Calu3 (cell line): ENCODE data around the gene SPRR3. TPM values are rescaled to one million over a fixed set of nuclear protein-coding genes. Genes with fewer than 3 reads are reported as not detected.

Experiments used
- BruUV-seq: library from RNA; stranded (reverse); fragments of 400-500 nt; replicated peaks from 2 replicates; lab custom pipeline; 2021; lab: Mats Ljungman, UMichigan
- CTCF ChIA-PET: fragments of 300-600 bp; sonication (Branson Sonifier 250); formaldehyde crosslinking; loops from one replicate; lab custom pipeline; 2022; ENCODE audit warnings: antibody characterized with exemption; lab: Charles Lee
- DNase-seq: peaks from one replicate; pipeline ENCODE4 v3.0.0; 2022
- H3K27ac Mint-ChIP-seq: one replicate; pipeline ENCODE4 v1.8.0; 2022; ENCODE audit warnings: mixed read lengths; ENCODE audit not compliant: unreplicated experiment
- H3K27me3 Mint-ChIP-seq: one replicate; pipeline ENCODE4 v1.8.0; 2022; ENCODE audit warnings: mixed read lengths; ENCODE audit not compliant: unreplicated experiment
- H3K36me3 Mint-ChIP-seq: one replicate; pipeline ENCODE4 v1.8.0; 2022; ENCODE audit warnings: mild to moderate bottlenecking, moderate library complexity, mixed read lengths; ENCODE audit not compliant: insufficient read depth, unreplicated experiment
- H3K4me1 Mint-ChIP-seq: one replicate; pipeline ENCODE4 v1.8.0; 2022; ENCODE audit warnings: mild to moderate bottlenecking, low read depth, mixed read lengths; ENCODE audit not compliant: unreplicated experiment
- H3K4me3 Mint-ChIP-seq: one replicate; pipeline ENCODE4 v1.8.0; 2022; ENCODE audit warnings: mild to moderate bottlenecking, low read depth, moderate library complexity, mixed read lengths; ENCODE audit not compliant: unreplicated experiment
- H3K9me3 Mint-ChIP-seq: one replicate; pipeline ENCODE4 v1.8.0; 2022; ENCODE audit warnings: low read depth, mixed read lengths; ENCODE audit not compliant: unreplicated experiment
- intact Hi-C: fragments of 100-400 bp; cut with micrococcal nuclease; formaldehyde crosslinking; loops from one replicate; pipeline ENCODE4 v1.10.0; 2022; ENCODE audit not compliant: unreplicated experiment
- total RNA-seq: library from RNA; stranded (reverse); gene quantifications from 2 replicates; pipeline ENCODE4 v1.2.3, GENCODE V29; 2022
- TF ChIP-seq, protein P1 (sequence below): fragments of 200-600 bp; IDR thresholded peaks from one replicate; pipeline ENCODE4 v1.8.0; 2022; ENCODE audit warnings: antibody characterized with exemption; ENCODE audit not compliant: unreplicated experiment

The SPRR3 gene
- total RNA-seq, 1 experiment from 2014 or later: 6.2 TPM

DNA sequence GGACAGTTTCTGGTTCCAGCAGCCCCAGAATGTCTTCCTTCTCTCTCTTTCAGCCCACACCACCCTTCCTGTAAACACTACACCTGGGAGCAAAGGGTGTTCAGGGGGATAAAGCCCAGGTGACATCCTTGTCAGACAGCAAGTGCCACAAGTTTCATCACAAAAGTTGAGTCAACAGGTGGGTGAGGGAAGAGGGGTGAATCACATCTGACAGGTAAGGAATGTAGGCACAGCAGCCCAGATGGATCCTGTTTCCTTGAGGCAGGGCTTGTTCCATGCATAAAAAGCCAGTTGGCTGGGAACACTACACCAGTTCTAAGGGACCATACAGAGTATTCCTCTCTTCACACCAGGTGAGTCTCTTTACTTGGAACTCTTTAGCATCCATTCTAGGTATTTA, 29.3 kb downstream of the SPRR3 start, which contains the start of gene SPRR1B:
Gene SPRR1B, plus strand, starts transcription at position 309 of the 400 bp plus-strand sequence. CDS start 1,143 bp downstream, outside the sequence.
- intact Hi-C loops: loop anchor here (5.0 to 10.0 kb wide), 2 partner anchors 34 to 376 kb away; no protein-coding TSS in a partner anchor
- peak; percentile 31 for DNase-seq
- Mint-ChIP-seq H3K27ac (no peak within 1 kb of the TSS), H3K36me3 (no peaks in the 10 kb centered on the region), H3K9me3 (no peaks in the 10 kb centered on the region), H3K4me3 (no peak within 1 kb of the TSS), H3K4me1 (peaks cover 25% of the 10 kb centered on the region), H3K27me3 (no peaks in the 10 kb centered on the region)
- TF ChIP-seq, protein P1, sequence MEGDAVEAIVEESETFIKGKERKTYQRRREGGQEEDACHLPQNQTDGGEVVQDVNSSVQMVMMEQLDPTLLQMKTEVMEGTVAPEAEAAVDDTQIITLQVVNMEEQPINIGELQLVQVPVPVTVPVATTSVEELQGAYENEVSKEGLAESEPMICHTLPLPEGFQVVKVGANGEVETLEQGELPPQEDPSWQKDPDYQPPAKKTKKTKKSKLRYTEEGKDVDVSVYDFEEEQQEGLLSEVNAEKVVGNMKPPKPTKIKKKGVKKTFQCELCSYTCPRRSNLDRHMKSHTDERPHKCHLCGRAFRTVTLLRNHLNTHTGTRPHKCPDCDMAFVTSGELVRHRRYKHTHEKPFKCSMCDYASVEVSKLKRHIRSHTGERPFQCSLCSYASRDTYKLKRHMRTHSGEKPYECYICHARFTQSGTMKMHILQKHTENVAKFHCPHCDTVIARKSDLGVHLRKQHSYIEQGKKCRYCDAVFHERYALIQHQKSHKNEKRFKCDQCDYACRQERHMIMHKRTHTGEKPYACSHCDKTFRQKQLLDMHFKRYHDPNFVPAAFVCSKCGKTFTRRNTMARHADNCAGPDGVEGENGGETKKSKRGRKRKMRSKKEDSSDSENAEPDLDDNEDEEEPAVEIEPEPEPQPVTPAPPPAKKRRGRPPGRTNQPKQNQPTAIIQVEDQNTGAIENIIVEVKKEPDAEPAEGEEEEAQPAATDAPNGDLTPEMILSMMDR: no peak
- CTCF ChIA-PET: no interaction called here
- BruUV-seq: no TSS peak

DNA sequence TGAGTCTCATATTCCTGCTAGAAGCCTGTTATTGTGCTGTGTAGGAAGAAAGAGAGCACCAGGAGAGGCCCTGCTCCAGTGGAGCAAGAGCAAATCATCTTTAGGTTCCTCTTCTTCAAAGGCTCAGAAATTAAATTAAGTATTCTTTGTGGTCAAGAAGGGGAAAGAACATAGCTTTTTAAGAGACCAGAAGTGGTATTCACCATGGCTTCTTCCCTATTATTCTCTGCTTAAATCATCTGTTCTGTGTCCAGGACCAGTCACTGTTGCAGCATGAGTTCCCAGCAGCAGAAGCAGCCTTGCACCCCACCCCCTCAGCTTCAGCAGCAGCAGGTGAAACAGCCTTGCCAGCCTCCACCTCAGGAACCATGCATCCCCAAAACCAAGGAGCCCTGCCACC, 30.5 kb downstream of the SPRR3 start:
- no TSS peak for BruUV-seq
- CTCF ChIA-PET: interaction anchor here (0.8 to 2.4 kb wide), 12 partner anchors 10 to 161 kb away, joined by 3 to 20 read pairs (median 5); partner anchors contain the start of gene IVL
- no peak overlapping the region for H3K27ac Mint-ChIP-seq
- H3K9me3 Mint-ChIP-seq: no peaks in the 10 kb centered on the region
- TF ChIP-seq, protein P1: no peak
- H3K4me3 Mint-ChIP-seq: no peak overlapping the region
- H3K4me1 Mint-ChIP-seq: peaks cover 25% of the 10 kb centered on the region
- H3K36me3 Mint-ChIP-seq: no peaks in the 10 kb centered on the region
- no peak for DNase-seq
- intact Hi-C loops: loop anchor here (2.0 to 10.0 kb wide), 3 partner anchors 35 to 377 kb away; no protein-coding TSS in a partner anchor
- no peaks in the 10 kb centered on the region for H3K27me3 Mint-ChIP-seq

DNA sequence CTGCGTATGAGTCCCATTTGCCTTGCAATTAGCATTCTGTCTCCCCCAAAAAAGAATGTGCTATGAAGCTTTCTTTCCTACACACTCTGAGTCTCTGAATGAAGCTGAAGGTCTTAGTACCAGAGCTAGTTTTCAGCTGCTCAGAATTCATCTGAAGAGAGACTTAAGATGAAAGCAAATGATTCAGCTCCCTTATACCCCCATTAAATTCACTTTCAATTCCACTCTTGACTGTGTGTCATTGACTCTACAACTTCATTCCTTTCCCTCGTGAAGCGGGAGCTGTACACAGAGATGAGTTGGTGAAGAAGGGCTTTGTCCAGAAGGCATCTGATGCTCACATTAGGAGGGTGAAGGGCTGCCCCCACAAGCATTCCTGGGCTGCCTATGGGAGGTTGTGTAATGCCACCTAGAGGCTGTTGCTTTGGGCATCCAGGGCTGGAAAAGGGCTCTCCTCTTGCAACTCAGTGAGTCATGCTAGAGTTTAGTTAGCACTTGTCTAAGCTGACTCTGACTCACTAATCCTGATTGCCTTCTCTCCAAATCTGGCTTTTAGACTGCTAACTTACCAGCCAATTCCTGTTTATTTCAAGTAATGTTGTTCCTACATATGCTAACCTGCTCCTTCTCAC, 31.2 kb downstream of the SPRR3 start:
- CTCF ChIA-PET: interaction anchor here (0.6 to 2.4 kb wide), 15 partner anchors 11 to 162 kb away, joined by 3 to 20 read pairs (median 4); partner anchors contain the start of gene IVL
- intact Hi-C loops: loop anchor here (1.0 to 10.0 kb wide), 5 partner anchors 35 to 378 kb away; no protein-coding TSS in a partner anchor
- Mint-ChIP-seq H3K27me3 (no peaks in the 10 kb centered on the region), H3K4me3 (no peak overlapping the region), H3K4me1 (peaks cover 25% of the 10 kb centered on the region), H3K9me3 (no peaks in the 10 kb centered on the region), H3K27ac (peak overlapping the region; percentile 53), H3K36me3 (no peaks in the 10 kb centered on the region)
- DNase-seq: peak; percentile 80
- BruUV-seq: no TSS peak
- TF ChIP-seq, protein P1: peak; percentile 67

DNA sequence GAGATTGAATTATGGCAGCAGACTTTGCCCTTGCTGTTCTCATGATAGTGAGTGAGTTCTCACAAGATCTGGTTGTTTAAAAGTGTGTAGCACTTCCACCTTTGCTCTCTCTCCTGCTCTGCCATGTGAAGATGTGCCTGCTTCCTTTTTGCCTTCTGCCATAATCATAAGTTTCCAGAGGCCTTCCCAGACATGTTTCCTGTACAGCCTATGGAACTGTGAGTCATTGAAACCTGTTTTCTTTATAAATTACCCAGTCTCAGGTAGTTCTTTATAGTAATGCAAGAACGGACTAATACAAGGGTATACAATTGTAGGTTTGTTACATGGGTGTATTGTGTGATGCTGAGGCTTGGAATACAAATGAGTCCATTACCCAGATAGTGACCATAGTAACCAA, 33.7 kb downstream of the SPRR3 start:
- H3K4me3 Mint-ChIP-seq: no peak overlapping the region
- intact Hi-C loops: loop anchor here (10.0 kb wide), 1 partner anchor 380 kb away; no protein-coding TSS in a partner anchor
- H3K27me3 Mint-ChIP-seq: no peaks in the 10 kb centered on the region
- CTCF ChIA-PET: no interaction called here
- H3K27ac Mint-ChIP-seq: no peak overlapping the region
- H3K36me3 Mint-ChIP-seq: no peaks in the 10 kb centered on the region
- H3K4me1 Mint-ChIP-seq: peaks cover 25% of the 10 kb centered on the region
- no peaks in the 10 kb centered on the region for H3K9me3 Mint-ChIP-seq
- BruUV-seq: no TSS peak
- TF ChIP-seq, protein P1: no peak
- DNase-seq: no peak
